ENCODE results near the gene AVP.

DNA sequence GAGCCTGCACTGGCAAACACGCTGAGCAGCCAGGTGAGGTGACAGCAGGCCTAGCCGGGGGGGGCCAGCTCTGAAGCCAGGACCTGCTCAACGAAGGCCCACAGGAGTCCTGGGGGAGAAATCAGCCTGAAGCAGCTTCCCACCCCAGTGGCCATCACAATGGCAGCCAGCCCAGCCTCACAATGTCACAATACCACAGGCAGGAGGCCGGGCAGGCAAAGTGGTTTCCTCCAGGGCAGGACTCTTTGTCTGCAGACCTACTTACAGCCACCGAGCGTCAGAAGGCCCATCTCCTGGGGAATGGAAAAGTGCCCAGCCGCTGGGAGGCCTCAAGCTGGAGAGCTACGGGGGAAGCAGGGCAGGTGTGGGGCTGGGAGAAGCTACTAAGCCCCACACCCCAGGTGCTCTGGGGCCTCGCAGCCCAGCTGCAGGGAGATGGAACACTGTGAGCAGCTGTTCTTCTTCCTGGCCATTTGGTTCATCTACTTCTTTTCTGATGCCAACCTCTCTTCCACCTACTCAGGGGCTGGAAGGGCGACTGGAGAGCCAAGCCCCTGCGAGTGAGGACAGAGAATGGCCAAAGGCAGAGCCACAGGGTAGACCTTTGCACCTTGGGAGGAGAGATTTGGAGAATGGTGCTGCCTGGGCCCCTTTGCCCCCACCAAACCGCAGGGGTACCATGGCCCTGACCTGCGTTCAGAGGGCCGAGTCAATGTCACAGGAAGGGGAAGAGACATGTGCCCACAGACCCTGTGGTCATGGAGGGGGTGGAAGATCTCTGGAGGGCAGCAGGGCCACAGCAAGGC lies 22.3 kb upstream of the AVP start:
- TF ChIP-seq SMC3 (IDR thresholded peaks at IDR 0.05) (no peak), MYC (IDR thresholded peaks at IDR 0.05; ENCODE audit: borderline replicate concordance, low read length) (no peak), POLR2A (IDR thresholded peaks at IDR 0.05; ENCODE audit: low read length) (no peak), NR3C1 (IDR thresholded peaks at IDR 0.05) (no peak)
- TF ChIP-seq, protein P1, sequence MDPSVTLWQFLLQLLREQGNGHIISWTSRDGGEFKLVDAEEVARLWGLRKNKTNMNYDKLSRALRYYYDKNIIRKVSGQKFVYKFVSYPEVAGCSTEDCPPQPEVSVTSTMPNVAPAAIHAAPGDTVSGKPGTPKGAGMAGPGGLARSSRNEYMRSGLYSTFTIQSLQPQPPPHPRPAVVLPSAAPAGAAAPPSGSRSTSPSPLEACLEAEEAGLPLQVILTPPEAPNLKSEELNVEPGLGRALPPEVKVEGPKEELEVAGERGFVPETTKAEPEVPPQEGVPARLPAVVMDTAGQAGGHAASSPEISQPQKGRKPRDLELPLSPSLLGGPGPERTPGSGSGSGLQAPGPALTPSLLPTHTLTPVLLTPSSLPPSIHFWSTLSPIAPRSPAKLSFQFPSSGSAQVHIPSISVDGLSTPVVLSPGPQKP (IDR thresholded peaks at IDR 0.05; ENCODE audit: low read depth, low read length): no peak

All from A549 (cell line).